Measurements from ENCODE around the gene SLC31A1.

Gene SLC31A1

GRCh38 chr9:113205432-113205831 lies 15.9 kb upstream of the SLC31A1 start:
- TF ChIP-seq EP300 (IDR thresholded peaks at IDR 0.05; ENCODE audit: borderline replicate concordance) (no peak), RAD21 (IDR thresholded peaks at IDR 0.05; ENCODE audit: low read depth) (no peak), YY1 (IDR thresholded peaks at IDR 0.05; ENCODE audit: low read depth) (no peak), NFIC (IDR thresholded peaks at IDR 0.05) (no peak), FOXM1 (IDR thresholded peaks at IDR 0.05; ENCODE audit: borderline replicate concordance, low read depth) (no peak), CREB1 (IDR thresholded peaks at IDR 0.05; ENCODE audit: low read depth) (no peak), TEAD4 (IDR thresholded peaks at IDR 0.05) (no peak), REST (IDR thresholded peaks at IDR 0.05; ENCODE audit: low read depth) (no peak), EGR1 (IDR thresholded peaks at IDR 0.05) (no peak), TCF12 (IDR thresholded peaks at IDR 0.05; ENCODE audit: low read depth) (no peak), CEBPB (IDR thresholded peaks at IDR 0.05) (no peak)

DNA sequence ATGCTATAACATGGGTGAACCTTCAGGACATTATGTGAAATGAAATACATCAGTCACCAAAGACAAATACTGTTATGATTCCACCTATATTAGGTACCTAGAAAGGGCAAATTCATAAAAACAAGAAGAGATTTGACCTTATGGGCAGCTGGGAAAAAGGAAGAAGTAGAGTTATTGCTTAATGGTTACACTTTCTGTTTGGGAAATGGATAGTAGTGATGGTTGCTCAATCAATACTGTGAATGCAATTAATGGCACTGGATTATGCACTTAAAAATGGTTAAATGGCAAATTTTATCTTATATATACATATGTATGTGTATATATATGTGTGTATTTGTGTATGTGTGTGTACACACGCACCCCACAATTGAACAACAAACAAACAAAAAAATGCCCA lies 15.5 kb upstream of the SLC31A1 start:
- TF ChIP-seq, protein P1, sequence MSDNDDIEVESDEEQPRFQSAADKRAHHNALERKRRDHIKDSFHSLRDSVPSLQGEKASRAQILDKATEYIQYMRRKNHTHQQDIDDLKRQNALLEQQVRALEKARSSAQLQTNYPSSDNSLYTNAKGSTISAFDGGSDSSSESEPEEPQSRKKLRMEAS (IDR thresholded peaks at IDR 0.05): no peak
- TF ChIP-seq YY1 (IDR thresholded peaks at IDR 0.05; ENCODE audit: low read depth) (no peak), REST (IDR thresholded peaks at IDR 0.05; ENCODE audit: low read depth) (no peak), RAD21 (IDR thresholded peaks at IDR 0.05; ENCODE audit: low read depth) (no peak), FOXM1 (IDR thresholded peaks at IDR 0.05; ENCODE audit: borderline replicate concordance, low read depth) (no peak), TEAD4 (IDR thresholded peaks at IDR 0.05) (no peak), ZBTB7A (IDR thresholded peaks at IDR 0.05; ENCODE audit: low read depth) (no peak), EGR1 (IDR thresholded peaks at IDR 0.05) (no peak), CREB1 (IDR thresholded peaks at IDR 0.05; ENCODE audit: low read depth) (no peak)

GRCh38 chr9:113210815-113211214 lies 10.5 kb upstream of the SLC31A1 start:
- no peak for TF ChIP-seq NFIC (IDR thresholded peaks at IDR 0.05)
- no peak for TF ChIP-seq TEAD4 (IDR thresholded peaks at IDR 0.05)
- no peak for TF ChIP-seq CREB1 (IDR thresholded peaks at IDR 0.05; ENCODE audit: low read depth)
- TF ChIP-seq YY1 (IDR thresholded peaks at IDR 0.05; ENCODE audit: low read depth): no peak
- no peak for TF ChIP-seq TAF1 (IDR thresholded peaks at IDR 0.05; ENCODE audit: low read depth)

- TF ChIP-seq CEBPB (IDR thresholded peaks at IDR 0.05) (no peak), NFIC (IDR thresholded peaks at IDR 0.05) (peak; percentile 63), EGR1 (IDR thresholded peaks at IDR 0.05) (no peak)
These were observed 6.2 kb upstream of the SLC31A1 start for GRCh38 chr9:113215132-113215531.

- TF ChIP-seq TAF1 (IDR thresholded peaks at IDR 0.05; ENCODE audit: low read depth) (no peak), TCF12 (IDR thresholded peaks at IDR 0.05; ENCODE audit: low read depth) (no peak), EP300 (IDR thresholded peaks at IDR 0.05; ENCODE audit: borderline replicate concordance) (no peak), CREB1 (IDR thresholded peaks at IDR 0.05; ENCODE audit: low read depth) (no peak), REST (IDR thresholded peaks at IDR 0.05; ENCODE audit: low read depth) (no peak), YY1 (IDR thresholded peaks at IDR 0.05; ENCODE audit: low read depth) (no peak), TEAD4 (IDR thresholded peaks at IDR 0.05) (no peak)
- TF ChIP-seq, protein P1 (IDR thresholded peaks at IDR 0.05): no peak
These were observed 4.9 kb upstream of the SLC31A1 start for GRCh38 chr9:113216406-113216805.

- TF ChIP-seq ZBTB7A (IDR thresholded peaks at IDR 0.05; ENCODE audit: low read depth) (no peak), TCF12 (IDR thresholded peaks at IDR 0.05; ENCODE audit: low read depth) (no peak), YY1 (IDR thresholded peaks at IDR 0.05; ENCODE audit: low read depth) (no peak), EGR1 (IDR thresholded peaks at IDR 0.05) (no peak), REST (IDR thresholded peaks at IDR 0.05; ENCODE audit: low read depth) (no peak), TEAD4 (IDR thresholded peaks at IDR 0.05) (no peak), EP300 (IDR thresholded peaks at IDR 0.05; ENCODE audit: borderline replicate concordance) (no peak), NFIC (IDR thresholded peaks at IDR 0.05) (no peak)
- TF ChIP-seq, protein P2, sequence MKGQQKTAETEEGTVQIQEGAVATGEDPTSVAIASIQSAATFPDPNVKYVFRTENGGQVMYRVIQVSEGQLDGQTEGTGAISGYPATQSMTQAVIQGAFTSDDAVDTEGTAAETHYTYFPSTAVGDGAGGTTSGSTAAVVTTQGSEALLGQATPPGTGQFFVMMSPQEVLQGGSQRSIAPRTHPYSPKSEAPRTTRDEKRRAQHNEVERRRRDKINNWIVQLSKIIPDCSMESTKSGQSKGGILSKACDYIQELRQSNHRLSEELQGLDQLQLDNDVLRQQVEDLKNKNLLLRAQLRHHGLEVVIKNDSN (IDR thresholded peaks at IDR 0.05): no peak
- TF ChIP-seq, protein P1 (IDR thresholded peaks at IDR 0.05): no peak
These were observed 2.0 kb upstream of the SLC31A1 start for GRCh38 chr9:113219186-113219936.

Measured in Ishikawa (cell line).